Pancreas (tissue), 10 donors: ENCODE measurements around the gene EVI5L. TPM values are rescaled to one million over a fixed set of nuclear protein-coding genes. Genes with fewer than 3 reads are reported as not detected.

Experiments
- ATAC-seq, 4 donors: fragments of 200-7000 bp; cut with Tn5 transposase; one replicate each; pipeline versions ENCODE4 v1.8.0 to v1.9.1; 2020; ENCODE audit warnings: mild to moderate bottlenecking in 4 of 4, moderate library complexity in 4 of 4
- DNase-seq, 6 donors: peaks; one replicate each; pipeline ENCODE4 v3.0.0-alpha.2; 2020
- FAIRE-seq: peaks from 2 replicates; lab custom pipeline; 2012; peaks lifted over from hg19 to GRCh38; lab: Jason Lieb, UNC
- H3K27ac ChIP-seq, 4 donors: fragments of 200-600 bp; sonication (generic); 1 replicate in 3 of 4; 2 replicates in 1 of 4; pipeline versions ENCODE4 v1.5.0 to v1.8.0; 2020
- H3K27me3 ChIP-seq, 4 donors: fragments of 200-600 bp; one replicate each; pipeline ENCODE4 v1.8.0; 2021
- H3K36me3 ChIP-seq, 3 donors: fragments of 200-600 bp; sonication (generic) in 1 of 3; one replicate each; pipeline versions ENCODE4 v1.5.0 to v1.8.0; 2020 to 2021
- H3K4me1 ChIP-seq, 3 donors: fragments of 200-600 bp; one replicate each; pipeline ENCODE4 v1.8.0; 2021
- H3K4me3 ChIP-seq, 4 donors: fragments of 200-600 bp; sonication (generic) in 2 of 4; one replicate each; pipeline versions ENCODE4 v1.5.0 to v1.8.0; 2020 to 2021
- H3K9me3 ChIP-seq, 4 donors: fragments of 200-600 bp; one replicate each; pipeline ENCODE4 v1.8.0; 2021
- WGBS, 2 donors: extraction: QIAGEN DNeasy Blood & Tissue Kit; methylation state at CpG; one replicate each; pipeline ENCODE4 v1.1.7; 2013; 5-methylcytosine and 5-hydroxymethylcytosine counted together
- intact Hi-C, 3 donors: fragments of 100-400 bp; cut with DNase I; formaldehyde crosslinking; loops; one replicate each; pipeline versions ENCODE4 v1.11.1 to v1.14.2; 2022
- polyA plus RNA-seq, 2 donors: library from polyadenylated mRNA; stranded (reverse); fragments of 200-250 nt; gene quantifications; one replicate each; pipeline ENCODE4 v1.2.3, GENCODE V29; 2013
- total RNA-seq, 6 donors: library from RNA; stranded (reverse); fragmentation: NEBNext Ultra II Directional in 4 of 6; extraction: Animal tissue kit (Norgen Biotek cat#: 25700) in 4 of 6; gene quantifications; one replicate each; pipeline versions ENCODE4 v1.2.1 to v1.2.4, GENCODE V29; 2021 to 2023
- TF ChIP-seq, protein P1 (sequence below), 4 donors: fragments of 200-600 bp; sonication (generic) in 3 of 4; IDR thresholded peaks; one replicate each; pipeline versions ENCODE4 v1.5.0 to v1.8.0; 2021; ENCODE audit warnings: antibody characterized with exemption in 4 of 4
- donor health status: healthy with polysubstance abuse.
- donor health status: DM: no; HTN: no; CAD: no; lungs with moderate emphysema.
- donor health status: DM: no; HTN: no; CAD: no.
- donor health status: control.
- donor health status: control.
- donor health status: Bipolar disorder and iron deficiency.
- donor health status: DM: yes; HTN: yes; CAD: no.
- donor health status: DM: no; HTN: no; CAD: no.
- donor health status: DM: no; HTN: no; CAD: no.
- donor health status: DM: yes; HTN: yes; CAD: no.

The EVI5L gene
- total and polyA plus RNA-seq, 8 donors: 3.0 to 9.1 (median 4.8) TPM

DNA sequence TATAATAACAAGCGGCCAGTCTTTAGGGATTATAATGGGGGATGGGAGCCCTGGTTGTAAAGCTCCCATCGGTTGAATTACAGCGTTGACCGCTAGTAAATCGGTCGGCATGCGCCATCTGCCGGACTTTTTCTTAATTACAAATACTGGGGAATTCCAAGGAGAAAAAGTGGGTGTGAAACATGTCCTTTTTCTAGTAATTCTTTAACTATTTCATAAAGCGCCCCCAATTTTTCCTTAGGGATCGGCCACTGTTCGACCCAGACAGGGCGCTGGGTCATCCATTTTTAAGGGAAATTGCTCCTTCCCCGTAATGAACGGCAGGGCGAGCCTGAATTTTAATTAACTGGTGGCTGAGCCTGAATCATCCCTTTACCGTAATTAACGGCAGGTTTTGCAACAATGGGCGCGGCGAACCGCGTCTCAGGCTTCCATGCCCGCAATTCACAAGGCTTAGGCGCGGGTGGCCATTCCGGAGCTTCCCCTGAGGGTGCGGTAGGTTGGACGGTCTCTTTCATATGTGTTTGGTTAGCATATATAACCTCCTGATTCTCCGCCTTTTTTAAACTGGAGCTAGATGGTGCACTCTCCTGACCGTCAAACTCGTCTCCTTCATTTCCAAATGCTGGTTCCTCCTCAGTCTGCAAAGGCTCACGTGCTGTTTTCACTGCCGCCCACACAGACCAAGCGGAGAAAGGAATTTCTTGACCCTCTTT lies 30.2 kb upstream of the EVI5L start:
- Histone ChIP-seq H3K4me1 (peaks cover 0 to 3% (median 0%) of the 10 kb centered on the region in 3 donors), H3K36me3 (no peaks in the 10 kb centered on the region), H3K4me3 (peak overlapping the region in 1 of 4 donors; percentile 17), H3K27me3 (peaks cover 0 to 14% (median 0%) of the 10 kb centered on the region in 4 donors), H3K9me3 (no peaks in the 10 kb centered on the region), H3K27ac (no peak overlapping the region)
- TF ChIP-seq, protein P1, sequence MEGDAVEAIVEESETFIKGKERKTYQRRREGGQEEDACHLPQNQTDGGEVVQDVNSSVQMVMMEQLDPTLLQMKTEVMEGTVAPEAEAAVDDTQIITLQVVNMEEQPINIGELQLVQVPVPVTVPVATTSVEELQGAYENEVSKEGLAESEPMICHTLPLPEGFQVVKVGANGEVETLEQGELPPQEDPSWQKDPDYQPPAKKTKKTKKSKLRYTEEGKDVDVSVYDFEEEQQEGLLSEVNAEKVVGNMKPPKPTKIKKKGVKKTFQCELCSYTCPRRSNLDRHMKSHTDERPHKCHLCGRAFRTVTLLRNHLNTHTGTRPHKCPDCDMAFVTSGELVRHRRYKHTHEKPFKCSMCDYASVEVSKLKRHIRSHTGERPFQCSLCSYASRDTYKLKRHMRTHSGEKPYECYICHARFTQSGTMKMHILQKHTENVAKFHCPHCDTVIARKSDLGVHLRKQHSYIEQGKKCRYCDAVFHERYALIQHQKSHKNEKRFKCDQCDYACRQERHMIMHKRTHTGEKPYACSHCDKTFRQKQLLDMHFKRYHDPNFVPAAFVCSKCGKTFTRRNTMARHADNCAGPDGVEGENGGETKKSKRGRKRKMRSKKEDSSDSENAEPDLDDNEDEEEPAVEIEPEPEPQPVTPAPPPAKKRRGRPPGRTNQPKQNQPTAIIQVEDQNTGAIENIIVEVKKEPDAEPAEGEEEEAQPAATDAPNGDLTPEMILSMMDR (IDR thresholded peaks at IDR 0.05): peak; percentile 7 to 52 (median 24)
- peak; percentile 29 for FAIRE-seq
- 2 to 3% methylated on average over 34 of the region's 34 CpGs for WGBS, 2 donors
- ATAC-seq: peak; percentile 82 to 99 (median 95)
- intact Hi-C loops: loop anchor here (5.0 to 10.0 kb wide), 3 partner anchors 125 to 235 kb away; partner anchors contain the start of gene MCEMP1 (in 1 of the 3)
- peak in 5 of 6 donors; percentile 44 to 72 (median 61) for DNase-seq

DNA sequence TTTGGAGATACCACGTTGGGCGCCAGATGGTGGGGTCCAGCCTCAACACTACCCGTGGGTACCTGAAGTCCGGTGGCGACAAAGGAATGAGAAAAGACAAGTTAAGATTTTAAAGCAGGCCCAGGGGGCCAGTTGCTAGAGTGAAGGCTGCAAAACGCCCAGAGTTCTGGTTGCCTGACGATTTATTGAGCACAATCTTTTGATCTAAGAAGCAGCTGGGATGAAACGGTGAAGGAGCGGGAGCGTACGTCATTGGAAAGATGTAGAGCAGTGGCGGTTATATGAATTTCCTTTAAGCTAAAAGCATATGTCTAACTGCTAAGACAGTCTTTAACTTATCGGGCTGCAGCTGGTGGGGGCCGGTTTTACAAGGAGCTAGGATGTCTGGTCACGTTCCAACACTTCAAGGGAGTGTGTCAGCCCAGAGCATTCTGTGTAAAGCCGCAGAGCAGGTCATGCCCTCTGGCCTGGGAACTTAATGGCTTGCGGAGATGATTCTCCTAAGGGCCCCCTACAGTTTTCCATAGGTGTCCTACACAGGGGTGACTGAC lies 28.9 kb upstream of the EVI5L start:
- H3K27ac ChIP-seq: no peak overlapping the region
- intact Hi-C loops: loop anchor here in 1 of 3 donors (5.0 to 10.0 kb wide), 2 partner anchors 126 to 234 kb away; partner anchors contain the start of gene MCEMP1
- 79 to 84% methylated on average over 17 of the region's 17 CpGs for WGBS, 2 donors
- FAIRE-seq: no peak
- no peak for ATAC-seq
- H3K27me3 ChIP-seq: peaks cover 0 to 14% (median 0%) of the 10 kb centered on the region in 4 donors
- no peak overlapping the region for H3K4me3 ChIP-seq
- no peak for DNase-seq
- H3K36me3 ChIP-seq: no peaks in the 10 kb centered on the region
- peaks cover 0 to 3% (median 0%) of the 10 kb centered on the region in 3 donors for H3K4me1 ChIP-seq
- no peaks in the 10 kb centered on the region for H3K9me3 ChIP-seq
- TF ChIP-seq, protein P1 (IDR thresholded peaks at IDR 0.05): no peak

DNA sequence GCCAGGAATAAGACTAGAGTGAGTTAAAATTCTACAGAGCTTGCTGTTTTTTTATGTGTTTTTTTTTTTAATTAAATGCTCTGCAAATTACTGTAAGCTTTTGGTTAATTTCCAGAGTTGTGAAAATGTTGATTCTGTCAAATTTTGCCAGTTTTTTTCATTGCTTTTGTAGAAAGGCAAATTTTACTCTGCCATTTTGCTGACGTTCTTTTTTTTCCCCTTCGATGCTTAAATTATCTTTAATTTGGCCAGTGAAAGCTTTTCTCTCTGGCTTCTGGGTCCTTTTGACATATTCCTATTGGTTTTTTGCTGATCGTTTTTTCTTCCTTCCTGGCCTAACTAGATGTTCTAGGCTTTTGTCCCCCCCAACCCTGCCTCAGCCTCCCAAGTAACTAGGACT lies 23.8 kb upstream of the EVI5L start:
- intact Hi-C loops: loop anchor here in 1 of 3 donors (10.0 kb wide), 1 partner anchor 131 kb away; the partner anchor contains the start of gene MCEMP1
- Histone ChIP-seq H3K27me3 (no peaks in the 10 kb centered on the region), H3K36me3 (no peaks in the 10 kb centered on the region), H3K9me3 (no peaks in the 10 kb centered on the region), H3K27ac (no peak overlapping the region), H3K4me1 (no peaks in the 10 kb centered on the region), H3K4me3 (no peak overlapping the region)
- no peak for ATAC-seq
- 48 to 51% methylated on average over 3 of the region's 3 CpGs for WGBS, 2 donors
- FAIRE-seq: no peak
- DNase-seq: no peak
- TF ChIP-seq, protein P1 (IDR thresholded peaks at IDR 0.05): no peak

DNA sequence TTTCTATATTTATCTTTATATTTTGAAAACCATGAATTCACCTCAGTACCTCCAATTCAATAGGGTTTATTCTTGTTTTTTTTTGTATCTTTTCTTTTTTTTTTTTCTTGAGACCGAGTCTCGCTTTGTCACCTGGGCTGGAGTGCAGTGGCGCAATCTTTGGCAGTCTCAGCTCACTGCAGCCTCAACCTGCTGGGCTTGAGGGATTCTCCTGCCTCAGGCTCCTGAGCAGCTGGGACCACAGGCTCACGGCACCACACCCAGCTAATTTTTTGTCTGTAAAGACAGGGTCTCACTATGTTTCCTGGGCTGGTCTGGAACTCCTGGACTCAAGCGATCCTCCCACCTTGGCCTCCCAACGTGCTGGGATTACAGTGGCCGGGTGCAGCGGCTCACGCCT lies 23.1 kb upstream of the EVI5L start:
- Histone ChIP-seq H3K4me3 (no peak overlapping the region), H3K9me3 (no peaks in the 10 kb centered on the region), H3K27me3 (no peaks in the 10 kb centered on the region), H3K36me3 (no peaks in the 10 kb centered on the region), H3K27ac (no peak overlapping the region), H3K4me1 (no peaks in the 10 kb centered on the region)
- FAIRE-seq (no peak), ATAC-seq (no peak), DNase-seq (peak in 1 of 6 donors; percentile 18)
- intact Hi-C loops: loop anchor here in 1 of 3 donors (10.0 kb wide), 1 partner anchor 132 kb away; the partner anchor contains the start of gene MCEMP1
- WGBS, 2 donors: 70 to 79% methylated on average over 9 of the region's 9 CpGs
- TF ChIP-seq, protein P1 (IDR thresholded peaks at IDR 0.05): no peak
